Upper lobe of left lung (tissue), 4 donors: Measurements from ENCODE around the gene DMD.

Source experiments
- EP300 ChIP-seq, 4 donors: sonication (generic); formaldehyde crosslinking; IDR thresholded peaks; one replicate each; pipeline ENCODE4 v1.5.1; 2017; ENCODE audit warnings: antibody characterized with exemption in 4 of 4, control low read depth in 2 of 4
- POLR2A ChIP-seq, 4 donors: fragments of 450-650 bp; IDR thresholded peaks; one replicate each; pipeline ENCODE4 v1.5.1; 2016 to 2017; ENCODE audit warnings: antibody characterized with exemption in 4 of 4, mild to moderate bottlenecking in 2 of 4
- POLR2AphosphoS5 ChIP-seq, 2 donors: sonication (generic); formaldehyde crosslinking; IDR thresholded peaks; one replicate each; pipeline ENCODE4 v1.5.1; 2017; ENCODE audit warnings: antibody characterized with exemption in 2 of 2
- TF ChIP-seq, protein P1 (sequence below), 6 experiments: fragments of 450-650 bp in 4 of 6; fragments of 200-600 bp in 2 of 6; sonication (generic) in 2 of 6; IDR thresholded peaks; one replicate each; pipeline ENCODE4 v1.5.1; 2016 to 2019; ENCODE audit warnings: antibody characterized with exemption in 6 of 6

DNA sequence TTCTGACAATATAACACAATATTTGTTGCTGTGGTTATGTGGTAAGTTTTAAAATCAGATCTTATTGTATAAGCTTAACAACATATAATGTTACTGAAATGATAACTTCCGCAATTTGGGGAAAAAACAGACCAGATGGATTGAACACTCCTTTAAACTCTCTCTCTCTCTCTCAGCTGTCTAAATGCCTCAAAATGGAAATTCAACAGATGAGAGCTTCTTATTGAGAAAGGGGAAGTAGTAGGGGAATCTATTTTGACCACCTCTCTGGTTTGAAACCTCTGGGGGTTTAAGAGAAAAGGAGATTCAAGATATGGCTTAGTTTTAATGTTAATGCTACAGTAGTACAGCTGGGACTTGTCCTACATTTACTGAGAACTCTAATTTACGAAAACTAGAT lies 40.3 kb downstream of the DMD start:
- TF ChIP-seq POLR2A (IDR thresholded peaks at IDR 0.05) (no peak), POLR2AphosphoS5 (IDR thresholded peaks at IDR 0.05) (no peak), EP300 (IDR thresholded peaks at IDR 0.05) (no peak)
- TF ChIP-seq, protein P1, sequence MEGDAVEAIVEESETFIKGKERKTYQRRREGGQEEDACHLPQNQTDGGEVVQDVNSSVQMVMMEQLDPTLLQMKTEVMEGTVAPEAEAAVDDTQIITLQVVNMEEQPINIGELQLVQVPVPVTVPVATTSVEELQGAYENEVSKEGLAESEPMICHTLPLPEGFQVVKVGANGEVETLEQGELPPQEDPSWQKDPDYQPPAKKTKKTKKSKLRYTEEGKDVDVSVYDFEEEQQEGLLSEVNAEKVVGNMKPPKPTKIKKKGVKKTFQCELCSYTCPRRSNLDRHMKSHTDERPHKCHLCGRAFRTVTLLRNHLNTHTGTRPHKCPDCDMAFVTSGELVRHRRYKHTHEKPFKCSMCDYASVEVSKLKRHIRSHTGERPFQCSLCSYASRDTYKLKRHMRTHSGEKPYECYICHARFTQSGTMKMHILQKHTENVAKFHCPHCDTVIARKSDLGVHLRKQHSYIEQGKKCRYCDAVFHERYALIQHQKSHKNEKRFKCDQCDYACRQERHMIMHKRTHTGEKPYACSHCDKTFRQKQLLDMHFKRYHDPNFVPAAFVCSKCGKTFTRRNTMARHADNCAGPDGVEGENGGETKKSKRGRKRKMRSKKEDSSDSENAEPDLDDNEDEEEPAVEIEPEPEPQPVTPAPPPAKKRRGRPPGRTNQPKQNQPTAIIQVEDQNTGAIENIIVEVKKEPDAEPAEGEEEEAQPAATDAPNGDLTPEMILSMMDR (IDR thresholded peaks at IDR 0.05), result no peak
